Cardiac muscle cell (in vitro differentiated cells and primary cell): ENCODE data around the gene TBC1D22B. TPM values are rescaled to one million over a fixed set of nuclear protein-coding genes. Genes with fewer than 3 reads are reported as not detected.

Source experiments
- DNase-seq, 2 donors: peaks; one replicate each; pipeline versions ENCODE4 v3.0.0 to v3.0.0-alpha.2; 2010 to 2017; ENCODE audit warnings: low read depth in 1 of 2, low spot score in 1 of 2
- H3K27ac ChIP-seq: fragments of 200-600 bp; sonication (generic); 2 replicates; pipeline ENCODE4 v1.5.1; 2016
- H3K27me3 ChIP-seq: fragments of 200-600 bp; sonication (generic); 2 replicates; pipeline ENCODE4 v1.6.0; 2016; ENCODE audit warnings: control low read depth
- H3K36me3 ChIP-seq: fragments of 200-600 bp; sonication (generic); 2 replicates; pipeline ENCODE4 v1.5.1; 2016; ENCODE audit warnings: control low read depth
- H3K4me1 ChIP-seq: fragments of 200-600 bp; sonication (generic); 2 replicates; pipeline ENCODE4 v1.8.1; 2017; ENCODE audit warnings: low read depth, mild to moderate bottlenecking, mixed run types
- H3K4me3 ChIP-seq: fragments of 200-600 bp; sonication (generic); 2 replicates; pipeline ENCODE4 v1.5.1; 2016; ENCODE audit warnings: mild to moderate bottlenecking
- H3K9me3 ChIP-seq: fragments of 200-600 bp; sonication (generic); 2 replicates; pipeline ENCODE4 v1.5.1; 2017; ENCODE audit warnings: low read depth, mild to moderate bottlenecking, control low read depth
- polyA plus RNA-seq: library from polyadenylated mRNA; unstranded; fragments of >200 nt; fragmentation: Nextera tagmentation; extraction: Ambion mirVana; gene quantifications from 2 replicates; pipeline ENCODE4 v1.2.1, GENCODE V29; 2016
- total RNA-seq: library from RNA; depleted of rRNA; stranded (reverse); fragments of >200 nt; gene quantifications from 2 replicates; pipeline ENCODE4 v1.2.3, GENCODE V29; 2016
- TF ChIP-seq, protein P1 (sequence below): IDR thresholded peaks from 2 replicates; pipeline ENCODE4 v1.5.1; 2012; ENCODE audit warnings: low read depth, mild to moderate bottlenecking, low read length

TBC1D22B gene
- total and polyA plus RNA-seq, 2 experiments from 2014 or later, result 12.8 to 13.3 TPM

DNA sequence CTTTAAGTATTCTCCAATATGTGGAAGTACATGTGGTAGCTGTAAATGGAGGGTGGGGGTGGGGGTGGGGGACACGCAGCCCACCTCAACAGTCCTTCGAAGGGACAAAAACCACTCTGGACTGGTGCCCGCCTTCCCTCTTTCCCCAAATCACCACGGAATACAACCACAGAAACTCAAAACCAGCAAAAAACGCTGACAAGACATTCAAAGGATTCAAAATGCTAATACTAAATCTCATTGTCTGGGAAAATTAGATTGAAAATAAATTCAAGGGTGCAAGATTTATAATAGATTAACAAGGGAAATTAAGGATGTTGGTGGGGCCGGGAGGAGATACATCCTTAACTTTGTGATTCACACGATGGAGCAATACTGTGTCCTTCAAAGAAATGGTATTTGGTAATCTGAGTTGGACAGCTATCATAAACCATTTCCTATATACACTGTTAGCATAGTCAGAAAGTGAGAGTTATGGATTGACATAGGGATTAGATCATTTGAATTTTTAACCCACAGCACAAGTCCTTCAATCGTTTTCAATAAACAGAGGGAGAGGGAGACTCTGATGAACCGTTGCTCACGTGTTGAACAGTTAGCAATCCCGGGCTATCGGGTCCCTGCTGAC lies 766 bp upstream of the TBC1D22B start:
- no peak overlapping the region for H3K27ac ChIP-seq
- H3K4me1 ChIP-seq, result peaks cover 5% of the 10 kb centered on the region
- TF ChIP-seq, protein P1, sequence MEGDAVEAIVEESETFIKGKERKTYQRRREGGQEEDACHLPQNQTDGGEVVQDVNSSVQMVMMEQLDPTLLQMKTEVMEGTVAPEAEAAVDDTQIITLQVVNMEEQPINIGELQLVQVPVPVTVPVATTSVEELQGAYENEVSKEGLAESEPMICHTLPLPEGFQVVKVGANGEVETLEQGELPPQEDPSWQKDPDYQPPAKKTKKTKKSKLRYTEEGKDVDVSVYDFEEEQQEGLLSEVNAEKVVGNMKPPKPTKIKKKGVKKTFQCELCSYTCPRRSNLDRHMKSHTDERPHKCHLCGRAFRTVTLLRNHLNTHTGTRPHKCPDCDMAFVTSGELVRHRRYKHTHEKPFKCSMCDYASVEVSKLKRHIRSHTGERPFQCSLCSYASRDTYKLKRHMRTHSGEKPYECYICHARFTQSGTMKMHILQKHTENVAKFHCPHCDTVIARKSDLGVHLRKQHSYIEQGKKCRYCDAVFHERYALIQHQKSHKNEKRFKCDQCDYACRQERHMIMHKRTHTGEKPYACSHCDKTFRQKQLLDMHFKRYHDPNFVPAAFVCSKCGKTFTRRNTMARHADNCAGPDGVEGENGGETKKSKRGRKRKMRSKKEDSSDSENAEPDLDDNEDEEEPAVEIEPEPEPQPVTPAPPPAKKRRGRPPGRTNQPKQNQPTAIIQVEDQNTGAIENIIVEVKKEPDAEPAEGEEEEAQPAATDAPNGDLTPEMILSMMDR, result no peak
- no peaks in the 10 kb centered on the region for H3K9me3 ChIP-seq
- H3K36me3 ChIP-seq, result no peaks in the 10 kb centered on the region
- H3K27me3 ChIP-seq, result no peaks in the 10 kb centered on the region
- DNase-seq, result peak in 1 of 2 donors; percentile 38
- H3K4me3 ChIP-seq, result no peak overlapping the region

DNA sequence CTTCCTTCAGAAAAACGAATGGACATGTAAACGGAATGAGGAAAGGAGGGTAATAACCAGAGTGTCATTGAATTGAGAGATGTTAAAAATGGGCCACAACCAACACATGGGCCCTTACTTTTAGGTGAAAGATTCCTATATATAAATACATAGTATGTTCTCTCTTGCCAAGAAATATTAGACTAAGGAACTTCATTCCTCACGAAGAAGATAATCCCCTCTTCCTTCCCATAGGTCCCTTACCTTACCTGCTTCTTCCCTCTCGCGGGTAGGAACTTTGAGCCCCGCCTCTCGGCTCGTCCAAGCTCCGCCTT lies 295 bp upstream of the TBC1D22B start:
- H3K9me3 ChIP-seq, result no peaks in the 10 kb centered on the region
- H3K27me3 ChIP-seq, result no peaks in the 10 kb centered on the region
- DNase-seq, result no peak
- H3K4me1 ChIP-seq, result peaks cover 5% of the 10 kb centered on the region
- no peaks in the 10 kb centered on the region for H3K36me3 ChIP-seq
- no peak overlapping the region for H3K27ac ChIP-seq
- TF ChIP-seq, protein P1, result no peak
- peak overlapping the region; percentile 69 for H3K4me3 ChIP-seq

DNA sequence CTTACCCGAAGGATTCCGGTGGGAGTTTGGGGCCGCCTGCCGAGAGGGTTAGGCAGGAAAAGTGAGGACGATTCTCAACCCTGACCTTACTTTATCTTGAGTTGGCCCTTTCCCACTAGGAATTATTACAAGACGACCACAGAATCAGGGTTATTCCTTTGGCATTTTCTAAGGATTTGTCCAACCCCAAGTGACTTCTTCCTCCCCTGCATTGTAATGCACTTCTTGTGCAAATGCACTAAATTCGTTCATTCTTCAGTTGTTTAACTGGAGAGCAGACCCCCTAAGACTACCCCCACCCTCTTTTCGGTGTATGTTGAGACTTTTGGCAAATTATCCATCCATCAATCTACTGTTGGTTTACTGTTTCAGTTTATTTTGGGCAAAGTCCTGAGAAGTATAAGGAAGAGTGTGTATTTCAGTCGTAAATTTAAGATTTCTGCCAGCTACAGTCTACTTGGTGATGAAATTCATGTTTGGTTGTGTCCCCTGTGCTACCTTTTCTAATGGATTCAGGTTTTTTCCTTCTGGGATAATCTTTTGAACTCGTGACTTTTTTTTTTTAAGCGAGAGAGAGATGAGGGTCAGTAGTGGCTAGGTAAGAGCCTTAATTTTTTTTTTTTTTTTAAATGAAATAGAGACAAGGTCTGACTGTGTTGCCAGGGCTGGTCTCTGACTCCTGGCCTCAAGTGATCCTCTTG lies 983 bp downstream of the TBC1D22B start:
- H3K4me1 ChIP-seq, result peaks cover 7% of the 10 kb centered on the region
- TF ChIP-seq, protein P1, result no peak
- H3K27me3 ChIP-seq, result no peaks in the 10 kb centered on the region
- no peaks in the 10 kb centered on the region for H3K36me3 ChIP-seq
- peak overlapping the region; percentile 93 for H3K27ac ChIP-seq
- no peaks in the 10 kb centered on the region for H3K9me3 ChIP-seq
- peak overlapping the region; percentile 69 for H3K4me3 ChIP-seq
- DNase-seq, result no peak

DNA sequence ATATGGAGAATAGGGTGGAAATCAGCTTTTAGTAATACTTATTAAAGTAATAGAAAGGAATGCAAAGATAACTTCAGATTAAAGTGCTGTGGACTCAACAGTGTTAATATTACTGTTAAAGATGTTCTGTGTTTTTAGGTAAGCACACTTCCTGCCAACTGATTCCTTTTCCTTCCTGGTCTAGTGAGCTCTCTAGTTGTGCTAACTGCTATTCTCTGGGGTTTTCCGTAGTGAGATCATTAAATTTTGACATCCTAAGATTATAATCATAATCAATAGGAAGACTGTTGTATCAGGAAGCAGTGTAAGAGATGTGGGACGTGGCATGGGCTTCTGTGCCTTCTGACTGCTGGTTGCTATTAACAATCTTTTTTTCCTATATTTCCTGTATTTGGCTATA lies 1.6 kb downstream of the TBC1D22B start:
- TF ChIP-seq, protein P1, result no peak
- Histone ChIP-seq H3K9me3 (no peaks in the 10 kb centered on the region), H3K27ac (no peak overlapping the region), H3K36me3 (no peaks in the 10 kb centered on the region), H3K4me3 (peak overlapping the region; percentile 69), H3K27me3 (no peaks in the 10 kb centered on the region), H3K4me1 (peaks cover 7% of the 10 kb centered on the region)
- DNase-seq, result no peak

DNA sequence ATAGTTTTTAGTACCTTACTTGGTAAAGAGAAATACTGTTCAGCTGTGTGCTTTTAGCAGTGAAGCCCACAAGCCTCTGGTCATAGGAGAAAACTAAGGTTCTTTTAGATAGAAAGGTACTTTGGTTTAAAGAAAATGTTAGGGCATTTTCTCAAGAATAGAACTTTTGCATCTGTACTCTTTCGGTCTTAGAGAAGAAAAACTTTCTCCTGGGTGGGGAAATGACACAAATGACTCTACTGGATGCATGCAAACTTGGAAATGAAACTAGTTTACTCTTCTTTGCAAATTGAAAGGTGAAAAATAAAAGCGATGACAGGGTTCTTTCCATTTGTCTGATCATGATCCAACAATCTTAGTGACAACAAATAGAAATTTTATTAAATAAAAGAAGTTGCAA lies 2.5 kb downstream of the TBC1D22B start:
- TF ChIP-seq, protein P1, result no peak
- Histone ChIP-seq H3K27ac (no peak overlapping the region), H3K4me1 (peaks cover 7% of the 10 kb centered on the region), H3K9me3 (no peaks in the 10 kb centered on the region), H3K27me3 (no peaks in the 10 kb centered on the region), H3K36me3 (no peaks in the 10 kb centered on the region), H3K4me3 (no peak overlapping the region)
- no peak for DNase-seq
